ENCODE data around the gene RAB30.

Gene RAB30

GRCh38 chr11:83054001-83054400, 17.7 kb downstream of the RAB30 start:
- H3K27ac ChIP-seq (replicated peaks), result no peak overlapping the region
- no peak for TF ChIP-seq GABPA (IDR thresholded peaks at IDR 0.05; ENCODE audit: low read depth)
- H3K4me3 ChIP-seq (replicated peaks; ENCODE audit: insufficient read depth, low read length), result no peak overlapping the region
- no peaks in the 10 kb centered on the region for H3K27me3 ChIP-seq (ENCODE audit: insufficient read depth, poor library complexity, severe bottlenecking)
- DNase-seq (ENCODE audit: low read depth in 1 of 2, low spot score in 1 of 2), result no peak

- TF ChIP-seq REST (IDR thresholded peaks at IDR 0.05; ENCODE audit: insufficient replicate concordance, low read depth) (no peak), GABPA (IDR thresholded peaks at IDR 0.05; ENCODE audit: low read depth) (no peak), SPI1 (IDR thresholded peaks at IDR 0.05; ENCODE audit: borderline replicate concordance, low read depth) (no peak), POLR2AphosphoS5 (IDR thresholded peaks at IDR 0.05; ENCODE audit: low read depth) (no peak)
- TF ChIP-seq, protein P1, sequence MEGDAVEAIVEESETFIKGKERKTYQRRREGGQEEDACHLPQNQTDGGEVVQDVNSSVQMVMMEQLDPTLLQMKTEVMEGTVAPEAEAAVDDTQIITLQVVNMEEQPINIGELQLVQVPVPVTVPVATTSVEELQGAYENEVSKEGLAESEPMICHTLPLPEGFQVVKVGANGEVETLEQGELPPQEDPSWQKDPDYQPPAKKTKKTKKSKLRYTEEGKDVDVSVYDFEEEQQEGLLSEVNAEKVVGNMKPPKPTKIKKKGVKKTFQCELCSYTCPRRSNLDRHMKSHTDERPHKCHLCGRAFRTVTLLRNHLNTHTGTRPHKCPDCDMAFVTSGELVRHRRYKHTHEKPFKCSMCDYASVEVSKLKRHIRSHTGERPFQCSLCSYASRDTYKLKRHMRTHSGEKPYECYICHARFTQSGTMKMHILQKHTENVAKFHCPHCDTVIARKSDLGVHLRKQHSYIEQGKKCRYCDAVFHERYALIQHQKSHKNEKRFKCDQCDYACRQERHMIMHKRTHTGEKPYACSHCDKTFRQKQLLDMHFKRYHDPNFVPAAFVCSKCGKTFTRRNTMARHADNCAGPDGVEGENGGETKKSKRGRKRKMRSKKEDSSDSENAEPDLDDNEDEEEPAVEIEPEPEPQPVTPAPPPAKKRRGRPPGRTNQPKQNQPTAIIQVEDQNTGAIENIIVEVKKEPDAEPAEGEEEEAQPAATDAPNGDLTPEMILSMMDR (IDR thresholded peaks at IDR 0.05; ENCODE audit: insufficient read depth, low read length), result no peak
- H3K4me3 ChIP-seq (replicated peaks; ENCODE audit: insufficient read depth, low read length), result no peak overlapping the region
- H3K27me3 ChIP-seq (ENCODE audit: insufficient read depth, poor library complexity, severe bottlenecking), result no peaks in the 10 kb centered on the region
- H3K27ac ChIP-seq (replicated peaks), result no peak overlapping the region
- DNase-seq (ENCODE audit: low read depth in 1 of 2, low spot score in 1 of 2), result no peak
Measured at GRCh38 chr11:83051760-83052671, 19.7 kb downstream of the RAB30 start.

DNA sequence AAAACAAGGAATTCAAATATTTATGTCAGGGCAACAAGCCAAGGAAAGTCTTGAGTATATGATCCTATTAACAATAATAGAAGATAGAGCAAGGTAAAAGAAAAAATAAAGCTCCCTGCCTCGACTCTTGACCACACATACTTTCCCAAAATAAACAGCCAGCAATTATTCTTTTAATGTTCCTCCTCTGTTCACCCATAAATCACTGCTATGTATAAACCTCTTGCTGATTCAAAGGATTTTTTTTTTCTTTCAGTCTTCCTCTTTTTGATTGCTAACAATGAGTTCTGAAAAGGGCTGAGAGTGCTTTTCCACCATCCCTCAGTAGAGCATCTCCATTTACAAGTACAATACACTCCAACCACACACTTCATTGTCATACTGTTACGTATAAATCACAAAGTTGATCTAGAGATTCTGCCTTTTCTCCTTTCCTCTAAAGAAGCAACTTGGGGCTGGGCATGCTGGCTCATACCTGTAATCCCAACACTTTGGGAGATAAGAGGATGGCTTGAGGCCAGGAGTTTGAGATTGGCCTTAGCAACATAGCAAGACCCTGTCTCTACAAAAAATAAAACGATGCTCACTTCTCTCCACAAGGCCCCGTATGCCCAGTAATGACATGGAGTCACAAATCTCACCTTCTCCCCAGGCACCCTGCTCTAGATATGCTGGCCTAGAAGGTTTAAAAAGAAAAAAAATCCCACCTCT, 24.0 kb downstream of the RAB30 start:
- DNase-seq (ENCODE audit: low read depth in 1 of 2, low spot score in 1 of 2), result no peak
- Histone ChIP-seq H3K27ac (replicated peaks) (no peak overlapping the region), H3K4me3 (replicated peaks; ENCODE audit: insufficient read depth, low read length) (no peak overlapping the region), H3K27me3 (ENCODE audit: insufficient read depth, poor library complexity, severe bottlenecking) (no peaks in the 10 kb centered on the region)
- TF ChIP-seq POLR2AphosphoS5 (IDR thresholded peaks at IDR 0.05; ENCODE audit: low read depth) (no peak), SPI1 (IDR thresholded peaks at IDR 0.05; ENCODE audit: borderline replicate concordance, low read depth) (no peak), GABPA (IDR thresholded peaks at IDR 0.05; ENCODE audit: low read depth) (no peak), REST (IDR thresholded peaks at IDR 0.05; ENCODE audit: insufficient replicate concordance, low read depth) (no peak)
- TF ChIP-seq, protein P1 (IDR thresholded peaks at IDR 0.05; ENCODE audit: insufficient read depth, low read length), result no peak

DNA sequence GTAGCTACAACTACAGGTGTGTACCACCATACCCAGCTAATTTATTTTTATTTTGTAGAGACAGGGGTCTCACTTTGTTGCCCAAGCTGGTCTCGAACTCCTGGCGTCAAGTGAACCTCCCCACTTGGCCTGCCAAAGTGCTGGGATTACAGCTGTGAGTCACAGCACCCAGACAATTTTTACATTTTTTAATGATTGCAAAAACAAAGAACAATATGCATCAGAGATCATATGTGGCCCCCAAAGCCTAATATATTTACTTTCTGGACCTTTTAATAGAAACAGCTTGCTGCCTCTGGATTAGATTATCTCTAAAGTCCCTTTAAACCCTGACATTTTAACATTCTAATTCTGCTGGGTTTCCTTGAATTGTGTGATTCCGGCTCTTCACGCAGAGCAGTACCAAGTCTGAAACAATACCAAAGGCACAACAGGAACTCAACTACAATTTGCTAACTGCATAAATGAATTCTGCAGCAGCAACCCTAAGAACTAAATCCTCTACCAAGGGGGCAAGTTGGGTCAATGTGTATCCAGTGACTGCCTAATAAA, 25.0 kb downstream of the RAB30 start:
- no peak for DNase-seq (ENCODE audit: low read depth in 1 of 2, low spot score in 1 of 2)
- H3K4me3 ChIP-seq (replicated peaks; ENCODE audit: insufficient read depth, low read length), result no peak overlapping the region
- no peaks in the 10 kb centered on the region for H3K27me3 ChIP-seq (ENCODE audit: insufficient read depth, poor library complexity, severe bottlenecking)
- TF ChIP-seq POLR2AphosphoS5 (IDR thresholded peaks at IDR 0.05; ENCODE audit: low read depth) (no peak), REST (IDR thresholded peaks at IDR 0.05; ENCODE audit: insufficient replicate concordance, low read depth) (no peak), GABPA (IDR thresholded peaks at IDR 0.05; ENCODE audit: low read depth) (no peak), SPI1 (IDR thresholded peaks at IDR 0.05; ENCODE audit: borderline replicate concordance, low read depth) (no peak)
- TF ChIP-seq, protein P1 (IDR thresholded peaks at IDR 0.05; ENCODE audit: insufficient read depth, low read length), result no peak
- no peak overlapping the region for H3K27ac ChIP-seq (replicated peaks)
